GM12892 (cell line): ENCODE data around the gene FBLN1.

Experiments
- POLR2A ChIP-seq: IDR thresholded peaks from 2 replicates; pipeline ENCODE4 v1.6.1; 2011; ENCODE audit warnings: low read depth, low read length, control low read depth
- POLR2AphosphoS5 ChIP-seq: IDR thresholded peaks from 2 replicates; pipeline ENCODE4 v1.6.1; 2011; ENCODE audit warnings: low read depth, low read length, control low read depth

GRCh38 chr22:45562102-45562501, 59.4 kb downstream of the FBLN1 start:
- TF ChIP-seq POLR2AphosphoS5 (no peak), POLR2A (no peak)
